CD4-positive, alpha-beta T cell (primary cell): Measurements from ENCODE around the gene TYR. TPM values are rescaled to one million over a fixed set of nuclear protein-coding genes. Genes with fewer than 3 reads are reported as not detected.

ENCODE experiments used
- ATAC-seq: fragments of 200-7000 bp; cut with Tn5 transposase; one replicate; pipeline ENCODE4 v1.10.0; 2022; ENCODE audit warnings: mild to moderate bottlenecking; ENCODE audit not compliant: poor library complexity
- CTCF ChIA-PET: fragments of 350-600 bp; sonication (Branson Sonifier 250); formaldehyde crosslinking; loops from one replicate; lab custom pipeline; 2021; ENCODE audit warnings: antibody characterized with exemption, inconsistent platforms; lab: Charles Lee
- POLR2A ChIA-PET: fragments of 350-600 bp; sonication (Branson Sonifier 250); formaldehyde crosslinking; loops from one replicate; lab custom pipeline; 2021; ENCODE audit warnings: antibody characterized with exemption, inconsistent platforms; lab: Charles Lee
- DNase-seq, 14 experiments: peaks; one replicate each; pipeline ENCODE4 v3.0.0-alpha.2; 2013 to 2020; ENCODE audit warnings: mixed read lengths in 2 of 14
- H3K27ac ChIP-seq, 2 donors: one replicate each; pipeline versions ENCODE4 v1.5.1 to v1.7.0; 2013; ENCODE audit warnings: low read length in 2 of 2, low read depth in 1 of 2, mild to moderate bottlenecking in 1 of 2
- H3K27me3 ChIP-seq, 2 experiments: 1 replicate in 1 of 2; 2 replicates in 1 of 2; pipeline versions ENCODE4 v1.6.1 to v1.7.0; 2013; ENCODE audit warnings: low read length in 2 of 2, control low read depth in 1 of 2, mild to moderate bottlenecking in 1 of 2, moderate library complexity in 1 of 2; ENCODE audit not compliant: insufficient read depth in 2 of 2, control insufficient read depth in 1 of 2
- H3K36me3 ChIP-seq: one replicate; pipeline ENCODE4 v1.6.1; 2013; ENCODE audit warnings: low read length, control low read depth; ENCODE audit not compliant: insufficient read depth
- H3K4me1 ChIP-seq: one replicate; pipeline ENCODE4 v1.6.1; 2013; ENCODE audit warnings: low read length, control low read depth; ENCODE audit not compliant: insufficient read depth
- H3K4me3 ChIP-seq: one replicate; pipeline ENCODE4 v1.5.1; 2013; ENCODE audit warnings: mild to moderate bottlenecking, low read length, moderate library complexity
- H3K9me3 ChIP-seq, 2 experiments: 1 replicate in 1 of 2; 2 replicates in 1 of 2; pipeline versions ENCODE4 v1.6.1 to v1.7.0; 2013; ENCODE audit warnings: low read length in 2 of 2, mild to moderate bottlenecking in 2 of 2, control low read depth in 1 of 2, moderate library complexity in 1 of 2; ENCODE audit not compliant: control insufficient read depth in 1 of 2, insufficient read depth in 1 of 2
- H3K27ac Mint-ChIP-seq: one replicate; pipeline ENCODE4 v1.8.0; 2020; ENCODE audit warnings: mixed read lengths
- H3K27me3 Mint-ChIP-seq: one replicate; pipeline ENCODE4 v1.8.0; 2021; ENCODE audit warnings: mixed read lengths
- H3K36me3 Mint-ChIP-seq: one replicate; pipeline ENCODE4 v1.8.0; 2021; ENCODE audit warnings: low read depth, mixed read lengths
- H3K4me1 Mint-ChIP-seq: one replicate; pipeline ENCODE4 v1.8.0; 2021; ENCODE audit warnings: low read depth, mixed read lengths
- H3K4me3 Mint-ChIP-seq: one replicate; pipeline ENCODE4 v1.8.0; 2020; ENCODE audit warnings: mild to moderate bottlenecking, mixed read lengths
- H3K9me3 Mint-ChIP-seq: one replicate; pipeline ENCODE4 v1.8.0; 2020; ENCODE audit warnings: mixed read lengths
- intact Hi-C, 2 experiments: fragments of 100-400 bp; cut with DNase I in 1 of 2; cut with micrococcal nuclease in 1 of 2; formaldehyde crosslinking; loops; one replicate each; pipeline versions ENCODE4 v1.15.1 to v1.9.0; 2023 to 2025; cut with DNase I, micrococcal nuclease
- polyA plus RNA-seq, 2 donors: library from polyadenylated mRNA; unstranded; fragments of 120-200 nt; gene quantifications; one replicate each; pipeline ENCODE4 v1.2.1, GENCODE V29; 2013
- total RNA-seq, 174 experiments: library from RNA in 2 of 174; stranded (reverse) in 2 of 174; gene quantifications; one replicate each; pipeline ENCODE4 v1.2.3 and lab custom pipeline; 2021 to 2026
- TF ChIP-seq, protein P1 (sequence below): fragments of 200-600 bp; IDR thresholded peaks from one replicate; pipeline ENCODE4 v1.8.0; 2022; ENCODE audit warnings: antibody characterized with exemption, mild to moderate bottlenecking

Gene TYR
- total RNA-seq = not detected
- polyA plus RNA-seq (2013, experiment 1 of 2) = not detected
- polyA plus RNA-seq (2013, experiment 2 of 2) = not detected
- 0 to 0.08 (median 0) reads per million in 172 experiments for total RNA-seq (lab: John Stamatoyannopoulos, UW)

DNA sequence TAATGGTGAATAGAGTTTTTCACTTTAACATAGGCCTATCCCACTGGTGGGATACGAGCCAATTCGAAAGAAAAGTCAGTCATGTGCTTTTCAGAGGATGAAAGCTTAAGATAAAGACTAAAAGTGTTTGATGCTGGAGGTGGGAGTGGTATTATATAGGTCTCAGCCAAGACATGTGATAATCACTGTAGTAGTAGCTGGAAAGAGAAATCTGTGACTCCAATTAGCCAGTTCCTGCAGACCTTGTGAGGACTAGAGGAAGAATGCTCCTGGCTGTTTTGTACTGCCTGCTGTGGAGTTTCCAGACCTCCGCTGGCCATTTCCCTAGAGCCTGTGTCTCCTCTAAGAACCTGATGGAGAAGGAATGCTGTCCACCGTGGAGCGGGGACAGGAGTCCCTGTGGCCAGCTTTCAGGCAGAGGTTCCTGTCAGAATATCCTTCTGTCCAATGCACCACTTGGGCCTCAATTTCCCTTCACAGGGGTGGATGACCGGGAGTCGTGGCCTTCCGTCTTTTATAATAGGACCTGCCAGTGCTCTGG is at the start of gene TYR:
TYR (plus strand) TSS at position 185 of the 541 bp plus-strand sequence; CDS start at position 264, 79 bp downstream.
- Mint-ChIP-seq H3K27ac (no peak within 1 kb of the TSS), H3K27me3 (peaks cover 4% of the 10 kb centered on the region), H3K4me1 (no peaks in the 10 kb centered on the region), H3K4me3 (no peak within 1 kb of the TSS), H3K9me3 (no peaks in the 10 kb centered on the region), H3K36me3 (no peaks in the 10 kb centered on the region)
- H3K36me3 ChIP-seq = no peaks in the 10 kb centered on the region
- TF ChIP-seq, protein P1, sequence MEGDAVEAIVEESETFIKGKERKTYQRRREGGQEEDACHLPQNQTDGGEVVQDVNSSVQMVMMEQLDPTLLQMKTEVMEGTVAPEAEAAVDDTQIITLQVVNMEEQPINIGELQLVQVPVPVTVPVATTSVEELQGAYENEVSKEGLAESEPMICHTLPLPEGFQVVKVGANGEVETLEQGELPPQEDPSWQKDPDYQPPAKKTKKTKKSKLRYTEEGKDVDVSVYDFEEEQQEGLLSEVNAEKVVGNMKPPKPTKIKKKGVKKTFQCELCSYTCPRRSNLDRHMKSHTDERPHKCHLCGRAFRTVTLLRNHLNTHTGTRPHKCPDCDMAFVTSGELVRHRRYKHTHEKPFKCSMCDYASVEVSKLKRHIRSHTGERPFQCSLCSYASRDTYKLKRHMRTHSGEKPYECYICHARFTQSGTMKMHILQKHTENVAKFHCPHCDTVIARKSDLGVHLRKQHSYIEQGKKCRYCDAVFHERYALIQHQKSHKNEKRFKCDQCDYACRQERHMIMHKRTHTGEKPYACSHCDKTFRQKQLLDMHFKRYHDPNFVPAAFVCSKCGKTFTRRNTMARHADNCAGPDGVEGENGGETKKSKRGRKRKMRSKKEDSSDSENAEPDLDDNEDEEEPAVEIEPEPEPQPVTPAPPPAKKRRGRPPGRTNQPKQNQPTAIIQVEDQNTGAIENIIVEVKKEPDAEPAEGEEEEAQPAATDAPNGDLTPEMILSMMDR = no peak
- DNase-seq (no peak), ATAC-seq (no peak)
- no peak within 1 kb of the TSS for H3K27ac ChIP-seq
- no peaks in the 10 kb centered on the region for H3K27me3 ChIP-seq
- ChIA-PET CTCF (no interaction called here), POLR2A (no interaction called here)
- no peaks in the 10 kb centered on the region for H3K4me1 ChIP-seq
- intact Hi-C loops = no loop called here
- H3K9me3 ChIP-seq = no peaks in the 10 kb centered on the region
- H3K4me3 ChIP-seq = no peak within 1 kb of the TSS

GRCh38 chr11:89136606-89137005 is 41.1 kb upstream of the TYR start:
- Mint-ChIP-seq H3K9me3 (no peaks in the 10 kb centered on the region), H3K27ac (no peak overlapping the region), H3K4me1 (no peaks in the 10 kb centered on the region), H3K36me3 (no peaks in the 10 kb centered on the region), H3K27me3 (no peaks in the 10 kb centered on the region), H3K4me3 (no peak overlapping the region)
- intact Hi-C loops = no loop called here
- no peaks in the 10 kb centered on the region for H3K4me1 ChIP-seq
- DNase-seq (no peak), ATAC-seq (no peak)
- H3K36me3 ChIP-seq = no peaks in the 10 kb centered on the region
- ChIA-PET POLR2A (no interaction called here), CTCF (no interaction called here)
- TF ChIP-seq, protein P1 = no peak
- H3K27me3 ChIP-seq = no peaks in the 10 kb centered on the region
- H3K9me3 ChIP-seq = no peaks in the 10 kb centered on the region
- no peak overlapping the region for H3K4me3 ChIP-seq
- H3K27ac ChIP-seq = no peak overlapping the region

DNA sequence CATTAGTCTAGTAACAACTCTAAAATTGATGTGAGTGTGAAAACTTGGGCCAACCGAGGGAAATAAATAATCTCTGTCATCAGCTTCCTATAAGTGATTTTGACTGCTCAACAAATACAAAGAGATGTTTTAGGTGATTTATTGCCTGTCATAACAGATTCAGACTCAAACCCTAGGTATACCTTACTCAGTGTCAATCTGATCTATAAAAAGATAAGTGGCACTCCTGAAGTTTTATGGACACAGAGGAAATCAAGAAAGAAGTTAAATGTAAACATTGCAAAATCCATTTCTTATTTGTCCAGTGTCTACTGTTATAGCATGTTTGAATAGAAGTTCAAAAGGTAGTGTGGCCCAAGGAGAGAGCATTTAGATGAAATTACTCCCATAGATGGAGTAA is 30.4 kb upstream of the TYR start:
- Histone ChIP-seq H3K36me3 (no peaks in the 10 kb centered on the region), H3K27ac (no peak overlapping the region), H3K27me3 (no peaks in the 10 kb centered on the region), H3K4me3 (no peak overlapping the region), H3K9me3 (no peaks in the 10 kb centered on the region), H3K4me1 (no peaks in the 10 kb centered on the region)
- H3K36me3 Mint-ChIP-seq = no peaks in the 10 kb centered on the region
- POLR2A ChIA-PET = no interaction called here
- no peak for DNase-seq
- H3K27ac Mint-ChIP-seq = no peak overlapping the region
- H3K4me3 Mint-ChIP-seq = no peak overlapping the region
- H3K9me3 Mint-ChIP-seq = no peaks in the 10 kb centered on the region
- TF ChIP-seq, protein P1 = no peak
- no peak for ATAC-seq
- CTCF ChIA-PET = no interaction called here
- no peaks in the 10 kb centered on the region for H3K27me3 Mint-ChIP-seq
- H3K4me1 Mint-ChIP-seq = no peaks in the 10 kb centered on the region
- intact Hi-C loops = no loop called here
